ENCODE measurements around the gene HEATR3. TPM values are rescaled to one million over a fixed set of nuclear protein-coding genes. Genes with fewer than 3 reads are reported as not detected.

The HEATR3 gene
- total RNA-seq, 2 donors from 2014 or later, result 10.9 to 12.0 TPM

GRCh38 chr16:50093607-50094539 lies 28.1 kb downstream of the HEATR3 start:
- DNase-seq, result peak in 2 of 3 donors; percentile 6 to 8
- peak overlapping the region; percentile 75 for H3K27ac Mint-ChIP-seq
- no peak overlapping the region for H3K4me3 Mint-ChIP-seq
- no peaks in the 10 kb centered on the region for H3K27me3 Mint-ChIP-seq
- H3K4me1 Mint-ChIP-seq, result peaks cover 4% of the 10 kb centered on the region
- H3K36me3 Mint-ChIP-seq (ENCODE audit: low read depth), result no peaks in the 10 kb centered on the region
- ATAC-seq, result peak; percentile 88
- no peaks in the 10 kb centered on the region for H3K9me3 ChIP-seq (ENCODE audit: control insufficient read depth, low read length, poor library complexity, severe bottlenecking)

GRCh38 chr16:50096791-50097190 lies 31.0 kb downstream of the HEATR3 start:
- Mint-ChIP-seq H3K4me3 (no peak overlapping the region), H3K27ac (peak overlapping the region; percentile 29), H3K36me3 (ENCODE audit: low read depth) (peaks cover 4% of the 10 kb centered on the region), H3K4me1 (peaks cover 2% of the 10 kb centered on the region), H3K27me3 (no peaks in the 10 kb centered on the region)
- no peaks in the 10 kb centered on the region for H3K9me3 ChIP-seq (ENCODE audit: control insufficient read depth, low read length, poor library complexity, severe bottlenecking)
- ATAC-seq (no peak), DNase-seq (no peak)

- H3K27ac Mint-ChIP-seq, result no peak overlapping the region
- H3K9me3 ChIP-seq (ENCODE audit: control insufficient read depth, low read length, poor library complexity, severe bottlenecking), result no peaks in the 10 kb centered on the region
- H3K4me1 Mint-ChIP-seq, result no peaks in the 10 kb centered on the region
- H3K27me3 Mint-ChIP-seq, result no peaks in the 10 kb centered on the region
- DNase-seq (no peak), ATAC-seq (no peak)
- H3K36me3 Mint-ChIP-seq (ENCODE audit: low read depth), result peaks cover 4% of the 10 kb centered on the region
- no peak overlapping the region for H3K4me3 Mint-ChIP-seq
These were observed 34.3 kb downstream of the HEATR3 start for GRCh38 chr16:50099957-50100648.

GRCh38 chr16:50102051-50102746 lies 36.4 kb downstream of the HEATR3 start:
- DNase-seq (no peak), ATAC-seq (no peak)
- Mint-ChIP-seq H3K4me3 (no peak overlapping the region), H3K4me1 (no peaks in the 10 kb centered on the region), H3K27ac (peak overlapping the region; percentile 74), H3K27me3 (no peaks in the 10 kb centered on the region), H3K36me3 (ENCODE audit: low read depth) (peaks cover 4% of the 10 kb centered on the region)
- no peaks in the 10 kb centered on the region for H3K9me3 ChIP-seq (ENCODE audit: control insufficient read depth, low read length, poor library complexity, severe bottlenecking)

GRCh38 chr16:50103764-50104163 lies 38.0 kb downstream of the HEATR3 start:
- no peaks in the 10 kb centered on the region for H3K4me1 Mint-ChIP-seq
- H3K36me3 Mint-ChIP-seq (ENCODE audit: low read depth), result peaks cover 4% of the 10 kb centered on the region
- DNase-seq (no peak), ATAC-seq (no peak)
- H3K9me3 ChIP-seq (ENCODE audit: control insufficient read depth, low read length, poor library complexity, severe bottlenecking), result no peaks in the 10 kb centered on the region
- H3K4me3 Mint-ChIP-seq, result no peak overlapping the region
- H3K27ac Mint-ChIP-seq, result no peak overlapping the region
- no peaks in the 10 kb centered on the region for H3K27me3 Mint-ChIP-seq

- Mint-ChIP-seq H3K27me3 (no peaks in the 10 kb centered on the region), H3K4me1 (peaks cover 5% of the 10 kb centered on the region), H3K36me3 (ENCODE audit: low read depth) (no peaks in the 10 kb centered on the region), H3K4me3 (no peak overlapping the region), H3K27ac (no peak overlapping the region)
- no peak for DNase-seq
- no peak for ATAC-seq
- H3K9me3 ChIP-seq (ENCODE audit: control insufficient read depth, low read length, poor library complexity, severe bottlenecking), result no peaks in the 10 kb centered on the region
These were observed 48.8 kb downstream of the HEATR3 start for GRCh38 chr16:50114357-50115129.

- H3K4me3 Mint-ChIP-seq, result no peak overlapping the region
- ATAC-seq, result no peak
- H3K4me1 Mint-ChIP-seq, result peaks cover 11% of the 10 kb centered on the region
- no peaks in the 10 kb centered on the region for H3K27me3 Mint-ChIP-seq
- no peaks in the 10 kb centered on the region for H3K9me3 ChIP-seq (ENCODE audit: control insufficient read depth, low read length, poor library complexity, severe bottlenecking)
- H3K27ac Mint-ChIP-seq, result no peak overlapping the region
- no peak for DNase-seq
- no peaks in the 10 kb centered on the region for H3K36me3 Mint-ChIP-seq (ENCODE audit: low read depth)
These were observed 54.9 kb downstream of the HEATR3 start for GRCh38 chr16:50120711-50121110.

GRCh38 chr16:50121278-50121677 lies 55.5 kb downstream of the HEATR3 start:
- H3K36me3 Mint-ChIP-seq (ENCODE audit: low read depth), result no peaks in the 10 kb centered on the region
- DNase-seq (no peak), ATAC-seq (no peak)
- peaks cover 11% of the 10 kb centered on the region for H3K4me1 Mint-ChIP-seq
- peak overlapping the region; percentile 60 for H3K27ac Mint-ChIP-seq
- H3K27me3 Mint-ChIP-seq, result no peaks in the 10 kb centered on the region
- no peaks in the 10 kb centered on the region for H3K9me3 ChIP-seq (ENCODE audit: control insufficient read depth, low read length, poor library complexity, severe bottlenecking)
- H3K4me3 Mint-ChIP-seq, result no peak overlapping the region

- Mint-ChIP-seq H3K36me3 (ENCODE audit: low read depth) (no peaks in the 10 kb centered on the region), H3K4me3 (no peak overlapping the region), H3K27ac (peak overlapping the region; percentile 60), H3K4me1 (peaks cover 7% of the 10 kb centered on the region), H3K27me3 (no peaks in the 10 kb centered on the region)
- H3K9me3 ChIP-seq (ENCODE audit: control insufficient read depth, low read length, poor library complexity, severe bottlenecking), result no peaks in the 10 kb centered on the region
- ATAC-seq, result peak; percentile 85
- no peak for DNase-seq
These were observed 56.1 kb downstream of the HEATR3 start for GRCh38 chr16:50121721-50122445.

- no peaks in the 10 kb centered on the region for H3K9me3 ChIP-seq (ENCODE audit: control insufficient read depth, low read length, poor library complexity, severe bottlenecking)
- Mint-ChIP-seq H3K36me3 (ENCODE audit: low read depth) (no peaks in the 10 kb centered on the region), H3K4me3 (no peak overlapping the region), H3K27ac (no peak overlapping the region), H3K4me1 (peaks cover 7% of the 10 kb centered on the region), H3K27me3 (no peaks in the 10 kb centered on the region)
- DNase-seq, result no peak
- no peak for ATAC-seq
These were observed 57.6 kb downstream of the HEATR3 start for GRCh38 chr16:50123417-50123816.

- Mint-ChIP-seq H3K4me3 (no peak overlapping the region), H3K27me3 (no peaks in the 10 kb centered on the region), H3K27ac (no peak overlapping the region), H3K4me1 (peaks cover 5% of the 10 kb centered on the region), H3K36me3 (ENCODE audit: low read depth) (peaks cover 2% of the 10 kb centered on the region)
- H3K9me3 ChIP-seq (ENCODE audit: control insufficient read depth, low read length, poor library complexity, severe bottlenecking), result no peaks in the 10 kb centered on the region
- no peak for ATAC-seq
- no peak for DNase-seq
These were observed 59.0 kb downstream of the HEATR3 start for GRCh38 chr16:50124769-50125168.

GRCh38 chr16:50126183-50126582 lies 60.4 kb downstream of the HEATR3 start:
- no peaks in the 10 kb centered on the region for H3K9me3 ChIP-seq (ENCODE audit: control insufficient read depth, low read length, poor library complexity, severe bottlenecking)
- ATAC-seq (no peak), DNase-seq (no peak)
- Mint-ChIP-seq H3K4me3 (no peak overlapping the region), H3K27me3 (no peaks in the 10 kb centered on the region), H3K27ac (no peak overlapping the region), H3K36me3 (ENCODE audit: low read depth) (peaks cover 2% of the 10 kb centered on the region), H3K4me1 (peaks cover 5% of the 10 kb centered on the region)

All from T-helper 17 cell (primary cell).